ENCODE results near the gene HK1.
"Not testable (repeated sequence)": the region's sequence is repeated elsewhere in the genome, so short reads cannot be mapped to it uniquely, and the experiment has no call there.

Gene HK1

GRCh38 chr10:69247313-69247710, 31.0 kb upstream of the HK1 start:
- H4K20me1 ChIP-seq (ENCODE audit: insufficient read depth, low read length): no peaks in the 10 kb centered on the region
- H3K4me2 ChIP-seq (ENCODE audit: low read depth, low read length): no peak overlapping the region
- H3K9me2 ChIP-seq (replicated peaks; ENCODE audit: insufficient read depth, low read length): no peaks in the 10 kb centered on the region
- H3K27ac ChIP-seq (ENCODE audit: low read length): no peak overlapping the region
- H3K9ac ChIP-seq (ENCODE audit: low read length): no peak overlapping the region
- H3F3A ChIP-seq (ENCODE audit: insufficient read depth, low read length): no peaks in the 10 kb centered on the region
- no peak overlapping the region for H2AFZ ChIP-seq (ENCODE audit: low read length)
- H3K79me2 ChIP-seq (ENCODE audit: low read length): no peaks in the 10 kb centered on the region
- TF ChIP-seq EZH2phosphoT487 (IDR thresholded peaks at IDR 0.05; ENCODE audit: low read length): no peak
- no peak for TF ChIP-seq CTCF (IDR thresholded peaks at IDR 0.05; ENCODE audit: low read length)
- no peak for TF ChIP-seq EZH2 (optimal IDR thresholded peaks at IDR 0.05; ENCODE audit: low read depth, low read length)
- H3K9me3 ChIP-seq (replicated peaks; ENCODE audit: insufficient read depth, low read length): no peaks in the 10 kb centered on the region
- H3K4me3 ChIP-seq (ENCODE audit: low read length): no peak overlapping the region
- no peak for DNase-seq
- H3K4me1 ChIP-seq (ENCODE audit: low read length): no peaks in the 10 kb centered on the region
- H3K27me3 ChIP-seq (replicated peaks; ENCODE audit: insufficient read depth, low read length): no peaks in the 10 kb centered on the region
- no peaks in the 10 kb centered on the region for H3K36me3 ChIP-seq (replicated peaks; ENCODE audit: insufficient read depth, low read length)

GRCh38 chr10:69248117-69248730, 30.1 kb upstream of the HK1 start:
- no peak overlapping the region for H3K9ac ChIP-seq (ENCODE audit: low read length)
- no peaks in the 10 kb centered on the region for H4K20me1 ChIP-seq (ENCODE audit: insufficient read depth, low read length)
- TF ChIP-seq CTCF (IDR thresholded peaks at IDR 0.05; ENCODE audit: low read length): no peak
- TF ChIP-seq EZH2phosphoT487 (IDR thresholded peaks at IDR 0.05; ENCODE audit: low read length): no peak
- no peak for TF ChIP-seq EZH2 (optimal IDR thresholded peaks at IDR 0.05; ENCODE audit: low read depth, low read length)
- no peak for DNase-seq
- no peak overlapping the region for H2AFZ ChIP-seq (ENCODE audit: low read length)
- no peaks in the 10 kb centered on the region for H3K79me2 ChIP-seq (ENCODE audit: low read length)
- no peaks in the 10 kb centered on the region for H3K9me2 ChIP-seq (replicated peaks; ENCODE audit: insufficient read depth, low read length)
- no peaks in the 10 kb centered on the region for H3K36me3 ChIP-seq (replicated peaks; ENCODE audit: insufficient read depth, low read length)
- no peak overlapping the region for H3K4me2 ChIP-seq (ENCODE audit: low read depth, low read length)
- no peak overlapping the region for H3K4me3 ChIP-seq (ENCODE audit: low read length)
- no peak overlapping the region for H3K27ac ChIP-seq (ENCODE audit: low read length)
- H3F3A ChIP-seq (ENCODE audit: insufficient read depth, low read length): no peaks in the 10 kb centered on the region
- H3K27me3 ChIP-seq (replicated peaks; ENCODE audit: insufficient read depth, low read length): no peaks in the 10 kb centered on the region
- H3K9me3 ChIP-seq (replicated peaks; ENCODE audit: insufficient read depth, low read length): no peaks in the 10 kb centered on the region
- no peaks in the 10 kb centered on the region for H3K4me1 ChIP-seq (ENCODE audit: low read length)

- H3K79me2 ChIP-seq (ENCODE audit: low read length): no peaks in the 10 kb centered on the region
- H3K27me3 ChIP-seq (replicated peaks; ENCODE audit: insufficient read depth, low read length): no peaks in the 10 kb centered on the region
- H3K4me2 ChIP-seq (ENCODE audit: low read depth, low read length): no peak overlapping the region
- H3K4me1 ChIP-seq (ENCODE audit: low read length): no peaks in the 10 kb centered on the region
- H3K9me3 ChIP-seq (replicated peaks; ENCODE audit: insufficient read depth, low read length): no peaks in the 10 kb centered on the region
- no peaks in the 10 kb centered on the region for H3F3A ChIP-seq (ENCODE audit: insufficient read depth, low read length)
- H4K20me1 ChIP-seq (ENCODE audit: insufficient read depth, low read length): no peaks in the 10 kb centered on the region
- no peak for DNase-seq
- TF ChIP-seq EZH2phosphoT487 (IDR thresholded peaks at IDR 0.05; ENCODE audit: low read length) (no peak), EZH2 (optimal IDR thresholded peaks at IDR 0.05; ENCODE audit: low read depth, low read length) (no peak), CTCF (IDR thresholded peaks at IDR 0.05; ENCODE audit: low read length) (no peak)
- no peaks in the 10 kb centered on the region for H3K36me3 ChIP-seq (replicated peaks; ENCODE audit: insufficient read depth, low read length)
- H2AFZ ChIP-seq (ENCODE audit: low read length): no peak overlapping the region
- H3K4me3 ChIP-seq (ENCODE audit: low read length): no peak overlapping the region
- no peak overlapping the region for H3K27ac ChIP-seq (ENCODE audit: low read length)
- H3K9ac ChIP-seq (ENCODE audit: low read length): no peak overlapping the region
- H3K9me2 ChIP-seq (replicated peaks; ENCODE audit: insufficient read depth, low read length): no peaks in the 10 kb centered on the region
These were observed 28.3 kb upstream of the HK1 start for GRCh38 chr10:69250041-69250440.

GRCh38 chr10:69251417-69251816, 26.9 kb upstream of the HK1 start:
- not testable (repeated sequence) for H3K27ac ChIP-seq (ENCODE audit: low read length); H2AFZ ChIP-seq (ENCODE audit: low read length); H3K4me3 ChIP-seq (ENCODE audit: low read length); H3F3A ChIP-seq (ENCODE audit: insufficient read depth, low read length); DNase-seq; H3K9ac ChIP-seq (ENCODE audit: low read length); H3K79me2 ChIP-seq (ENCODE audit: low read length); H3K4me1 ChIP-seq (ENCODE audit: low read length); H3K36me3 ChIP-seq (replicated peaks; ENCODE audit: insufficient read depth, low read length); H3K9me2 ChIP-seq (replicated peaks; ENCODE audit: insufficient read depth, low read length); H3K9me3 ChIP-seq (replicated peaks; ENCODE audit: insufficient read depth, low read length); H3K4me2 ChIP-seq (ENCODE audit: low read depth, low read length); H4K20me1 ChIP-seq (ENCODE audit: insufficient read depth, low read length); H3K27me3 ChIP-seq (replicated peaks; ENCODE audit: insufficient read depth, low read length)

Measured in MM.1S (cell line).